Measurements from ENCODE around the gene TIMM17B.

TIMM17B gene

GRCh38 chrX:48937054-48937907 lies 39.7 kb upstream of the TIMM17B start:
- H3K4me3 ChIP-seq (ENCODE audit: control insufficient read depth, low read depth, low read length) = no peak overlapping the region
- DNase-seq (ENCODE audit: low read depth) = peak; percentile 23
- no peak for TF ChIP-seq CTCF (conservative IDR thresholded peaks at IDR 0.05; ENCODE audit: control insufficient read depth, insufficient read depth, low read depth, low read length)

- DNase-seq (ENCODE audit: low read depth) = no peak
- no peak overlapping the region for H3K4me3 ChIP-seq (ENCODE audit: control insufficient read depth, low read depth, low read length)
These were observed 39.0 kb upstream of the TIMM17B start for GRCh38 chrX:48936429-48937053.

GRCh38 chrX:48935301-48935670 lies 37.7 kb upstream of the TIMM17B start:
- DNase-seq (ENCODE audit: low read depth) = no peak
- no peak overlapping the region for H3K4me3 ChIP-seq (ENCODE audit: control insufficient read depth, low read depth, low read length)
- TF ChIP-seq CTCF (conservative IDR thresholded peaks at IDR 0.05; ENCODE audit: control insufficient read depth, insufficient read depth, low read depth, low read length) = no peak

More at GRCh38 chrX:48936429-48937053, 39.0 kb upstream of the TIMM17B start:
- no peak for TF ChIP-seq CTCF (conservative IDR thresholded peaks at IDR 0.05; ENCODE audit: control insufficient read depth, insufficient read depth, low read depth, low read length)

GRCh38 chrX:48934581-48935300 lies 37.2 kb upstream of the TIMM17B start:
- TF ChIP-seq CTCF (conservative IDR thresholded peaks at IDR 0.05; ENCODE audit: control insufficient read depth, insufficient read depth, low read depth, low read length) = no peak
- H3K4me3 ChIP-seq (ENCODE audit: control insufficient read depth, low read depth, low read length) = no peak overlapping the region
- DNase-seq (ENCODE audit: low read depth) = no peak

GRCh38 chrX:48933757-48934156 lies 36.2 kb upstream of the TIMM17B start:
- no peak overlapping the region for H3K4me3 ChIP-seq (ENCODE audit: control insufficient read depth, low read depth, low read length)
- no peak for DNase-seq (ENCODE audit: low read depth)
- TF ChIP-seq CTCF (conservative IDR thresholded peaks at IDR 0.05; ENCODE audit: control insufficient read depth, insufficient read depth, low read depth, low read length) = no peak

GRCh38 chrX:48927736-48928382 lies 30.3 kb upstream of the TIMM17B start:
- TF ChIP-seq CTCF (conservative IDR thresholded peaks at IDR 0.05; ENCODE audit: control insufficient read depth, insufficient read depth, low read depth, low read length) = no peak
- no peak for DNase-seq (ENCODE audit: low read depth)

More at GRCh38 chrX:48927736-48928382, 30.3 kb upstream of the TIMM17B start:
- H3K4me3 ChIP-seq (ENCODE audit: control insufficient read depth, low read depth, low read length) = no peak overlapping the region
